DLD1 (cell line): ENCODE data around the gene FOLH1.
"Not testable (repeated sequence)": the region's sequence is repeated elsewhere in the genome, so short reads cannot be mapped to it uniquely, and the experiment has no call there.

Experiments
- in situ Hi-C: cut with HindIII; loops from 2 replicates; pipeline ENCODE4 v1.10.0; 2017; ENCODE audit warnings: low sequenced_read_pairs

FOLH1 gene

DNA sequence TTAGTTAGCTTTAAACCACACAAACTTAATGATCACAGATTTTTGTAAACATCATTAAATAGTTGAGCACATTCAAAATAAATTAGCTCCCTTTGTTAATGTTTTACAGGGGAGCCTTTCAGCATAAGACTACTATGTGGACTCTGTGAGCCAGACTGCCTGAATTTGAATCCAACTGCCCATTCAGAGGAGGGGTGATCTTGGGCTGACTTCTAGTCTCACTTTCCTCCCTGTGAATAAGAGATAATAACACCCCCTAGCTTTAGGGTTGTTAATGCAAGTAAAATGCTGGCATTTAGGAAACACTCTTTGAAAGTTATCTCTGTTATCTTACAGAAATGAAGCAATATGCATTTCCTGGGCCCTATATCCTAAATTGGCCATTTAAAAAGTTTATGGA is 23.6 kb downstream of the FOLH1 start:
- in situ Hi-C loops: not testable (repeated sequence)

DNA sequence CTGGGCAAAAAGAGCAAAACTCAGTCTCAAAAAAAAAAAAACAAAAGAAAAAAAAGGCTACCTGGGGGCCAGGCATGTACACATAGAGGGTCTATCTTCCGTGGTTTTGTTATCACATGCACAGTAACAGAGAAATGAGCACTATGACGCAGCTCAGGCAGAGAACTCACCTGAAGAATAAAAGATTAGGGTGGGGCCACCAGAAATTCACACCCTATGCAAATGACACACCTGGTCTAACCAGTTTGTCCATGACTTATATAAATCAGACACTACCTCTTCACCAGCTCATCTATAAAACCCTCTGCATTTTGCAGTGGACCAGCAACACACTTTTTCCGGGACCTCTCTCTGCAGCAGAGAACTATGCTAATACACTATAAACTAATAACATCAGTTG is 30.5 kb downstream of the FOLH1 start:
- in situ Hi-C loops: not testable (repeated sequence)

DNA sequence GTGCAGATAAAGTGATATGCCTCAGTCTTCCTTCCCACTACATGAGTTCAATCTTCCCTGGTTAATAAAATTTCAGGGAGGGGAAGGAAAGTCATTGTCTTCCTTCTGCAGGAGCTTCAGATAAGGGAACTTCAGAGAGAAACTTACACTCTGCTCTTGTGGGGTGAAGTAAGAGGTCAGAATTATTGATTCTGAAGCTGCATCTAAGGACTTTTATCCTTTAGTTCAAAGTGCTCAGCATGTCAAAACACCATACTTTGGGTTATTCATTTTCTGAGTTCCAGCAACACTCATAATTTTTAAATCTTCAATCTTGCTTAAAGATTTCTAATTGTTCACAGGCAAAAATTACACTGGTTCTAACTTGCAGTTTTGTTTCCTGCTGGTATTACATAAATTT is 33.0 kb downstream of the FOLH1 start:
- in situ Hi-C loops: not testable (repeated sequence)

DNA sequence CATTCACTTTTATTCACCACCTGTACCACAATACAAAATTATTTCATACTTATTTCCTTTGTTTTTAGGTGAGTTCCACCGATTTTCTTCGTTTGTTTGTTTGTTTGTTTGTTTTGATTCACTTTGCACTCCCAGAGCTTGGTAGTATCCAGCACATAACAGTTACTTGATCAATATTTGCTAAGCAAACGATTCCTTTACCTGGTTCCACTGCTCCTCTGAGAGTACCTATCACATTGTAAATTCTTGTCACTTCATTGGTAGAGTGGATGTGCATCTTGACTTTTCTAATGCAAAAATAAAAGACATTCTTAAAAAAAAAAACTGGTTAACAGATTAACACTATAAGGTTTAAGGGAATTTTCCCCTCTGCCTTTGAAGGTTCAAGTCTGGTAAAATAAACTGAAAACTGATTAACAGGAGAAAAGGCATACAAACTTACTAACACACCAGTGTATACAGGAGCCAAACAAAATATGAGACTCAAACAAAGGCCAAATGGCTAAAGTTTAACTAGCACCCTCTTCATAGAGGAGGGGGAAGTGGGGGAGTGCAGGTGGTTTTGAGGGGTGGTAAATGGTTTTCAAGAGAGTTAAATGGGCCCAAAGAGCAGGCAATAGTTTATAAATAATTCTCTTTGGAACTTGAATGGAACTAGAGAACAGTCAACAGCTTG is 33.6 kb downstream of the FOLH1 start:
- in situ Hi-C loops: not testable (repeated sequence)

DNA sequence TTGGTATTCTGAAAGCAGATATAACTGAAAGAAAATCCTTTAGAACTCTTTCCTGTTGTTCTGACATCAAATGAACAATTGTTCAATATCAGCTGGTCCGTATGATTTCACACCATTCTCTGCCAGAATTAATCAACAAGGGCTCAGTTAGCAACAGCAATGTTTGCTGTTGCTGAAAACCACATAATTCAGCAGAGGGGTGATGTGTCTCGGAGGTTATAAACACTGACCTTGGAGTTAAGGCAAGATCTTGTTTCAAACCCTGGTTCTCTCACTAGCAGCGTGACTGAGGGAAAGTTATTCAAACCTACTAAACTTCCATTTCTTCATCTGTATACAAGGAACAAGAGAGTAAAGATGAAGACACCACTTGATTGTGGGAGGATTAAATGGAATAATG is 36.8 kb downstream of the FOLH1 start:
- in situ Hi-C loops: not testable (repeated sequence)

DNA sequence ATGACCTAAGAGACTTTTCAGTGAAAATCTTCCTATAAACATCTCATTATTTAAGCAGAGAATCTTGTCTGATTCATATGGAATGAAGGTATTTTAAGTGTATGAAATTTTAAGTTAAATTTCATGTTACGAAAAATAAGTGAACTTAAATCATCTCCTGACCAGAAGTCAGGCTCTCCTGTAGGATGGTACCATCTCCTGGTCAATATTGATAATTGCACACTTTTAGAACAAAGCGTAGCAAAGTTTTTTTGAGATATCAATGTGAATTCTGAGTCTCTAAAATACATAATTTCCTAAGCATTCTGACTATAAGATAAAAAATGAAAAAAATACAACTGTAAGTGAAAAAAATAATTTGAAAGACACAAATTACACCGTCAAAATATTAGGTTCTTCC is 38.8 kb downstream of the FOLH1 start:
- in situ Hi-C loops: not testable (repeated sequence)

DNA sequence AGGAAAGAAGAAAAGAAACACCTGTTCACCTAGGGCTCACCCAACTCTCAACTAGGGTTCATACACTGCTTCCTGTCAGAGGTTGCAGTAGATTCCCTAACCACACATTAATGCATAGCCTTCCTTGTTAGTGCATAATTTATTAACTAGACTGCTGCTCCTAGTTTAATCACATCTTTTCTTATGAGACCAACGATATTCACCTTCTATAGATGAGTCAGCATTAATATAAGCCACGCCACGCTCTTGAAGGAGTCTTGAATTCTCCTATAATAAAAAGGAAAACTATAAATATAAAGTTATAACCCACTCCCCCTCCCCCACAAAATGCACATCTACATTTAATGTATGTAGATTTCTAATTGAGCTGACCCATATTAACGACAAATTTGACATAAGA is 39.4 kb downstream of the FOLH1 start:
- in situ Hi-C loops: not testable (repeated sequence)

DNA sequence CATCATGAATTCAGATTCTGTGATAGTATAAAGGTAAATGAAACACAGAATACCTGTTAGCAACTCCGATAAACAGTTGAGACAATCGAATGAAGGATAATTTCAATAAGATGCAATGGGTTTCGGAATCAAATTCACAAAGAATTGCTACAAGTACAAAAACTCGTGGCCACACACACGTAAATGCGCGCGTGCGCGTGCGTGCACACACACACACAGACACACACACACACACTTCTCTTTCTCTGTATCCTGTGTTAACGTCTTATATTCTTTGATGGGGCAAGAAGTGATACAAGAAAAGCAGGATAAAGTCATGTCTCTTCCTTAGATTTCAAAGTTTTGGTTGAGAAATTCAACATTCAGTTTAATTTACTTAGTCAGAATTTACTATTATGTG is 57.2 kb downstream of the FOLH1 start:
- in situ Hi-C loops: no loop called here

DNA sequence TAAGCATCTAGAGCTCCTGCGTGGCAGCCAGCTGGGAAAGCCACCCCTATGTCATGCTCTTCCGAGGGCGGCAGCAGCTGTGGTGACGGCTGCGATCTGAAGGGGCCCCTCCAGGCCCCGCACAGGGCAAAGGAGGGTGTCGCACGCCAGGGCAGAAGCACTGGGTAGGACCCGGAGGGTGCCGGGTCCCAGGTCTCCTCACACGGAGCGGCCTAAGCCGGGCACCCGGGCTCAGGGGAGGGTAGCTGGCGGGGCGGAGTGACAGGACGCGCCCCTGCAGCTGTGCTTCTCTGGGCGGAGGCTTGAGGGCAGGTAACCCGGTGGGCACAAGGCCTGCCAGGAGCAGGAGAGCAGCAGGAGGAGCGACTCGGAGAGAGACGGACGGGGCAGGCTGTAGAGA is 106.0 kb downstream of the FOLH1 start:
- in situ Hi-C loops: not testable (repeated sequence)
